ENCODE measurements around the gene ZNF92. TPM values are rescaled to one million over a fixed set of nuclear protein-coding genes. Genes with fewer than 3 reads are reported as not detected.

The ZNF92 gene
- 7.6 and 8.6 TPM in 2 replicates for total RNA-seq

GRCh38 chr7:65373608-65374351 lies at the start of gene ZNF92:
TSS of gene ZNF92 (plus strand) at chr7:65373855. CDS start at chr7:65373998, 143 bp downstream.

